ENCODE data around the gene CFAP97D2.

DNA sequence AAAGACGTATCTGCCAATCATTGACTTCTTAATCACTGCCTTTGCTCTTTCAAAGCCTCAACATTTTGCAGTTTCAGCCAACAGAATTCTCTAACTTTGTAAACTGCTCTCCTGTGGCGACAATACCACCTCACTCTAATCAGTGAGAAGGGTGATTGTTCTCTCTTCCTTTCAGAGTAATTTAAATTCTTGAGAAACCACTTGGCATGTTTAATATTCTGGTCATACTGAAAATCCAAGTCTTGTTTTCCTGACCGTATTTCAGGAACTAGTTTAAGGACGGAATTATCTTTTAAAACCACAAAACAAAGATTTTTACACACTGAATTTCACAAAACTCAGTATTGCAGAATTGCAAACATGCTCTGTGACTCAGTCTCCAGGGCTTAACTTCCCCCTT lies 50.4 kb downstream of the CFAP97D2 start:
- TF ChIP-seq ZNF225 (CRISPR knock-in tag; IDR thresholded peaks at IDR 0.05) (no peak), ZNF615 (CRISPR knock-in tag; IDR thresholded peaks at IDR 0.05; ENCODE audit: borderline replicate concordance) (no peak), FOXP1 (IDR thresholded peaks at IDR 0.05) (no peak), FOXP1 (CRISPR knock-in tag; IDR thresholded peaks at IDR 0.05) (no peak), U2AF1 (optimal IDR thresholded peaks at IDR 0.05; ENCODE audit: low read depth, low read length) (no peak), KLF6 (CRISPR knock-in tag; IDR thresholded peaks at IDR 0.05) (no peak), MTF1 (CRISPR knock-in tag; IDR thresholded peaks at IDR 0.05) (no peak), ZBTB3 (CRISPR knock-in tag; IDR thresholded peaks at IDR 0.05; ENCODE audit: borderline replicate concordance, low read depth) (no peak)
- TF ChIP-seq, protein P1, sequence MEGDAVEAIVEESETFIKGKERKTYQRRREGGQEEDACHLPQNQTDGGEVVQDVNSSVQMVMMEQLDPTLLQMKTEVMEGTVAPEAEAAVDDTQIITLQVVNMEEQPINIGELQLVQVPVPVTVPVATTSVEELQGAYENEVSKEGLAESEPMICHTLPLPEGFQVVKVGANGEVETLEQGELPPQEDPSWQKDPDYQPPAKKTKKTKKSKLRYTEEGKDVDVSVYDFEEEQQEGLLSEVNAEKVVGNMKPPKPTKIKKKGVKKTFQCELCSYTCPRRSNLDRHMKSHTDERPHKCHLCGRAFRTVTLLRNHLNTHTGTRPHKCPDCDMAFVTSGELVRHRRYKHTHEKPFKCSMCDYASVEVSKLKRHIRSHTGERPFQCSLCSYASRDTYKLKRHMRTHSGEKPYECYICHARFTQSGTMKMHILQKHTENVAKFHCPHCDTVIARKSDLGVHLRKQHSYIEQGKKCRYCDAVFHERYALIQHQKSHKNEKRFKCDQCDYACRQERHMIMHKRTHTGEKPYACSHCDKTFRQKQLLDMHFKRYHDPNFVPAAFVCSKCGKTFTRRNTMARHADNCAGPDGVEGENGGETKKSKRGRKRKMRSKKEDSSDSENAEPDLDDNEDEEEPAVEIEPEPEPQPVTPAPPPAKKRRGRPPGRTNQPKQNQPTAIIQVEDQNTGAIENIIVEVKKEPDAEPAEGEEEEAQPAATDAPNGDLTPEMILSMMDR (CRISPR knock-in tag; IDR thresholded peaks at IDR 0.05) = no peak
- TF ChIP-seq, protein P2, sequence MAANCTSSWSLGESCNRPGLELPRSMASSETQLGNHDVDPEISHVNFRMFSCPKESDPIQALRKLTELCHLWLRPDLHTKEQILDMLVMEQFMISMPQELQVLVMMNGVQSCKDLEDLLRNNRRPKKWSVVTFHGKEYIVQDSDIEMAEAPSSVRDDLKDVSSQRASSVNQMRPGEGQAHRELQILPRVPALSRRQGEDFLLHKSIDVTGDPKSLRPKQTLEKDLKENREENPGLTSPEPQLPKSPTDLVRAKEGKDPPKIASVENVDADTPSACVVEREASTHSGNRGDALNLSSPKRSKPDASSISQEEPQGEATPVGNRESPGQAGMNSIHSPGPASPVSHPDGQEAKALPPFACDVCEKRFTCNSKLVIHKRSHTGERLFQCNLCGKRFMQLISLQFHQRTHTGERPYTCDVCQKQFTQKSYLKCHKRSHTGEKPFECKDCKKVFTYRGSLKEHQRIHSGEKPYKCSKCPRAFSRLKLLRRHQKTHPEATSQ (CRISPR knock-in tag; IDR thresholded peaks at IDR 0.05; ENCODE audit: borderline replicate concordance) = no peak

Measured in HepG2 (cell line).